Measurements from ENCODE around the gene U2SURP.
A peak's percentile ranks its signal among the peaks of the same experiment; 100 is the strongest.

U2SURP gene

DNA sequence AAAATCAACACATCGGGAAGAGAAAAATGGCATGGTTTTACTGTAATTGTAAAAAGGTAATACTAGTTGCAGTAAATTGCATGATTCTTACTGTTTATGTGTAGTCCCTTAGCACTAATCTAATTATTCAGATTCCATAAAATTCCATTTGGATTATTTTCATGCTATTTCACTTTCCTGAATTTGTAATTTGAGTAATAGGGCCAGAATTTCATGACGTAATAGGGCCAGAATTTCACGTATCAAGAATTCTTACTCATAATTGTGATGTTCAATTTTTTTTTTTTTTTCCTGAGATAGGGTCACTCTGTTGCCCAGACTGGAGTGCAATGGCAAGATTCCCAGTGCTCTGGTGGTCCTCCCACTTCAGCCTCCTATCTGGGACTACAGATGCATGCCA lies 2.9 kb upstream of the U2SURP start:
- H3K4me3 ChIP-seq (ENCODE audit: low read depth, low read length) = no peak overlapping the region
- no peak for DNase-seq (ENCODE audit: low read depth)
- TF ChIP-seq, protein P1, sequence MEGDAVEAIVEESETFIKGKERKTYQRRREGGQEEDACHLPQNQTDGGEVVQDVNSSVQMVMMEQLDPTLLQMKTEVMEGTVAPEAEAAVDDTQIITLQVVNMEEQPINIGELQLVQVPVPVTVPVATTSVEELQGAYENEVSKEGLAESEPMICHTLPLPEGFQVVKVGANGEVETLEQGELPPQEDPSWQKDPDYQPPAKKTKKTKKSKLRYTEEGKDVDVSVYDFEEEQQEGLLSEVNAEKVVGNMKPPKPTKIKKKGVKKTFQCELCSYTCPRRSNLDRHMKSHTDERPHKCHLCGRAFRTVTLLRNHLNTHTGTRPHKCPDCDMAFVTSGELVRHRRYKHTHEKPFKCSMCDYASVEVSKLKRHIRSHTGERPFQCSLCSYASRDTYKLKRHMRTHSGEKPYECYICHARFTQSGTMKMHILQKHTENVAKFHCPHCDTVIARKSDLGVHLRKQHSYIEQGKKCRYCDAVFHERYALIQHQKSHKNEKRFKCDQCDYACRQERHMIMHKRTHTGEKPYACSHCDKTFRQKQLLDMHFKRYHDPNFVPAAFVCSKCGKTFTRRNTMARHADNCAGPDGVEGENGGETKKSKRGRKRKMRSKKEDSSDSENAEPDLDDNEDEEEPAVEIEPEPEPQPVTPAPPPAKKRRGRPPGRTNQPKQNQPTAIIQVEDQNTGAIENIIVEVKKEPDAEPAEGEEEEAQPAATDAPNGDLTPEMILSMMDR (IDR thresholded peaks at IDR 0.05; ENCODE audit: low read depth, low read length, missing control alignments) = no peak

DNA sequence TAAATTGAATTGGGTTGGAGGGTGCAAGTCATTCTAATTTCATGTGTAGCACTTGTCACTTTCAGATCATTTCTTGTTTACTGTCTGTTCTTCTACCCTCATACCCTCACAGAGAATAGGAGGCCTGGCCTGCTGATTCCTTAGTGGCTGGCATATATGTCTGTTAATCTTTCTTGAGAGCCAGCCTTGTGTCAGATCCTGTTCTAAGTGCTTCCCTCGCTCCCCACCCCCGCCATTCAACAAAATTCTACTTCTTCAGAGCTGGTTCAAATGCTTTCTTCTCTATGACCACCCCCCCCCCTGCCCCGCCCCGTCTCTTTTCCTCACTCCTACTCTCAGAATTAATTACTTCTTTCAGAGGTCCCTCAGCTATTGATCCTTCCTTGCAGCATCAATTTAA lies 1.5 kb upstream of the U2SURP start:
- no peak overlapping the region for H3K4me3 ChIP-seq (ENCODE audit: low read depth, low read length)
- no peak for DNase-seq (ENCODE audit: low read depth)
- TF ChIP-seq, protein P1 (IDR thresholded peaks at IDR 0.05; ENCODE audit: low read depth, low read length, missing control alignments) = no peak

DNA sequence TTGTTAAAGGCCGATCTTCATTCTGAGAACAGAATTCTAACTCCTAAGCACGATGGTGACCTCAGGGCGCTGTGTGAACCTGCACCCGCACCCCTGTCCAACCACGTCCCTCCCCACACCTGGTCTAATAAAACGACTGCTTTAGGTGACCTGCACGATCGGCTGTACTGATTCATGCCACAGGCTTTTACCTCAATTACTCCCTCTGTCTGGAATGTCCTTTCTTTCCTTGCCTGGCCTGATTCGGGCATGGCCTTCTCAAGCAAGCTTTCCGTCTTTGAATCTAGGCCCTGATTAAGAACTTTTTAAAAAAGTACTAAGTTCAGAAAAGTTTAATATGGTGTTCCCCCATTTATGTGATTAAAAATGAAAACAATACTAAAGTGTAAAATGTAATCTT lies 842 bp upstream of the U2SURP start:
- no peak for DNase-seq (ENCODE audit: low read depth)
- TF ChIP-seq, protein P1 (IDR thresholded peaks at IDR 0.05; ENCODE audit: low read depth, low read length, missing control alignments) = no peak
- H3K4me3 ChIP-seq (ENCODE audit: low read depth, low read length) = peak overlapping the region; percentile 77

DNA sequence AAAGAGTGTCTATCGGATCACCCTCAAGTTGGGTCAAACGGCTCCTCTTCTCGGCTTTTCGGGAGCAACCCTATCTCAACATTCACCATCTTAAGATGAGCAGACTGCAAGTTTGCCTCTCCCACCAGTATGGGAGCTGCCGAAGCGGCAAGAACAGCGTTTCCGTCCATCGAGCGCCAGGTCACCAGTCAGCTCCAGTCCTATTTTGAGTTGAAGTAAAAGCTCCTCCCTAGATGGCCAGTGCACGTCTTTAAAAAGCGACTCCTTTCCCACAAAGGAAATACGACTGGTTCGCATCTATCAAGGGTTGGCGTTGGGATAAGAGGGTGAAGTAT lies 369 bp upstream of the U2SURP start:
- TF ChIP-seq, protein P1 (IDR thresholded peaks at IDR 0.05; ENCODE audit: low read depth, low read length, missing control alignments) = no peak
- DNase-seq (ENCODE audit: low read depth) = peak; percentile 62

DNA sequence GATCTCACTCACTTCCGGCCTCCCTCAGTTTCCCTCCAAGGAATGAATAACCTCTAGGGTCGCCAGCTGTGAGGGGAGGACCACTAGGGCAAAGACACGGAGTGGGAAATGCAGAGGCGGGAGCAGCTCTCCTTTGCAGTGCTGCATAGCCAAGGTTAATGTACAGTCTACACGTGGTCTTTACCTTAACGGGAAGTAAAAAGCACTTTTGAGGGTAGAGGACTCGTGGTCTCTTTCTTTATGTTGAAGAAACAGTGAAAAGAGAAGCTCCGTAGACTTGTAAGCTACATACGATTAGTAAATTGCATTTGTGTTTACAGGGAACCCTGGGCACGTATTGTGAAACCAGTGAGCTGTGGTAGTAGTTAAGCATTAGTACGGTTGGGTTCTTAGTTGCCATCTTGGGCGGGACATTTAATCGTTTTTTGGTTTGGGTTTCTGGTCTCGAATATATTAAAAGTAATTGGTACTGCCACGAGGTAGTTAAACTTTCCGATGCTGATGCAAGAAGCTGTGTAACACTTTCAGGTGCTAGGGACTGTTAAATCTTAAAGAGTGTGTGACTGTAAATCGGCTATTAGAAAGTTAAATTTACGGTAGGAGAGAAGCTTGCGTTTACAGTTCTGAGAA lies 828 bp downstream of the U2SURP start:
- no peak for DNase-seq (ENCODE audit: low read depth)
- peak overlapping the region; percentile 77 for H3K4me3 ChIP-seq (ENCODE audit: low read depth, low read length)
- TF ChIP-seq, protein P1 (IDR thresholded peaks at IDR 0.05; ENCODE audit: low read depth, low read length, missing control alignments) = no peak

More for the DNA sequence above, 369 bp upstream of the U2SURP start:
- peak overlapping the region; percentile 77 for H3K4me3 ChIP-seq (ENCODE audit: low read depth, low read length)

DNA sequence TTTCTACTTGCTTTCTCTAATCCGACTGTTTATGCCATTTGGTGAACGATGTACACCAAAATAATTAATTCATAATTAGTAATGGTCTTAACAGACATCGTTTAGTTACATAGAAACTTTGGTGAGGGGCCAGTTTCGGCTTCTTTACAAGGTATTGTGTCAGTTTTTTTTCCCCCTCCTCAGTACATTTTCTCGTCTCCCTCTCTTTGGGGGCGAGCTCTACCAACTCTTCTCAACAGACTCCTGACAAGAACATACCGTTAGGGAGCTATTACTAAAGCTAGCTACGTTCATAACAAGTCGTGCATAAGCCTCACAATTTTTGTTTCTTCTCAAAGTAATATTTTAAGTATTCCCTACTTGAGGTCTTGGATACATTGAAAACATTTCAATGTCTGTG lies 1.4 kb downstream of the U2SURP start:
- no peak for DNase-seq (ENCODE audit: low read depth)
- TF ChIP-seq, protein P1 (IDR thresholded peaks at IDR 0.05; ENCODE audit: low read depth, low read length, missing control alignments) = no peak
- peak overlapping the region; percentile 77 for H3K4me3 ChIP-seq (ENCODE audit: low read depth, low read length)

DNA sequence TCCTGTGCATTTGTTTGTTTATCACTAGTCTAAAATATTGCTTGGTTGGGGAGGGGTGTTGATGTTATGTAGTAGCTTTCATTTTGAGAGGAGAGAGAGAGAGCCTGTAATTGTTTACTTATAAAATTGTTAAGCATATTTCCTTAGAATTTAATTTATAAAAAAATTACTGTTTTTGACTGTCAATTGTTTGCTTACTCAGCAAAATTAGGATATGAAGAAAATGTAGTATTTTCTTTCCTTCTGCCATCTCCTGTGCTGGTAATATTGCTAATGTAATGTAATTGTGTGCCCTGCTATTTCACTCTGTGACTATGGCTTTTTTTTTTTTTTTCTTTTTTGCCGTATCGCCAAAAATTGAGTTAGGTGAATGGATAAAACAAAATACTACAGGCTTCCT lies 3.5 kb downstream of the U2SURP start:
- no peak overlapping the region for H3K4me3 ChIP-seq (ENCODE audit: low read depth, low read length)
- TF ChIP-seq, protein P1 (IDR thresholded peaks at IDR 0.05; ENCODE audit: low read depth, low read length, missing control alignments) = no peak
- no peak for DNase-seq (ENCODE audit: low read depth)

All from GM12864 (cell line).